Endothelial cell of umbilical vein (primary cell): ENCODE data around the gene DYNC1LI2. TPM values are rescaled to one million over a fixed set of nuclear protein-coding genes. Genes with fewer than 3 reads are reported as not detected.
"Not testable (repeated sequence)": the region's sequence is repeated elsewhere in the genome, so short reads cannot be mapped to it uniquely, and the experiment has no call there.

Source experiments
- BruUV-seq: library from RNA; stranded (reverse); fragments of 400-500 nt; replicated peaks from 2 replicates; lab custom pipeline; 2021; lab: Mats Ljungman, UMichigan
- CTCF ChIA-PET: fragments of 300-600, 350-600 bp; sonication (Branson Sonifier 250); formaldehyde crosslinking; loops from one replicate; lab custom pipeline; 2021; ENCODE audit warnings: antibody characterized with exemption, inconsistent platforms; lab: Charles Lee
- POLR2A ChIA-PET: fragments of 300-600, 350-600 bp; sonication (Branson Sonifier 250); formaldehyde crosslinking; loops from one replicate; lab custom pipeline; 2021; ENCODE audit warnings: antibody characterized with exemption, inconsistent platforms; lab: Charles Lee
- DNase-seq: peaks from one replicate; pipeline ENCODE4 v3.0.0-alpha.2; 2011; ENCODE audit warnings: low read depth, low spot score
- FAIRE-seq: peaks from 2 replicates; lab custom pipeline; 2011; peaks lifted over from hg19 to GRCh38; lab: Jason Lieb, UNC
- H2AFZ ChIP-seq: 2 replicates; pipeline ENCODE4 v1.6.0; 2012; ENCODE audit warnings: low read depth, low read length, control low read depth, inconsistent platforms
- H3K27ac ChIP-seq: 2 replicates; pipeline ENCODE4 v1.5.1; 2011; ENCODE audit warnings: low read depth, mild to moderate bottlenecking, control low read depth, low read length, moderate library complexity; ENCODE audit not compliant: insufficient read depth
- H3K27me3 ChIP-seq, 2 experiments: 2 replicates each; pipeline versions ENCODE4 v1.6.0 to v1.6.1; 2011; ENCODE audit warnings: low read length in 2 of 2, mixed read lengths in 1 of 2; ENCODE audit not compliant: control insufficient read depth in 2 of 2, insufficient read depth in 2 of 2
- H3K36me3 ChIP-seq, 2 experiments: 2 replicates in 1 of 2; 3 replicates in 1 of 2; pipeline ENCODE4 v1.5.1; 2011; ENCODE audit warnings: low read length in 2 of 2, mild to moderate bottlenecking in 1 of 2, moderate library complexity in 1 of 2; ENCODE audit not compliant: control insufficient read depth in 2 of 2, insufficient read depth in 2 of 2; ENCODE audit errors: extremely low read depth in 1 of 2
- H3K4me1 ChIP-seq: 3 replicates; pipeline ENCODE4 v1.5.1; 2011; ENCODE audit warnings: mild to moderate bottlenecking, low read length; ENCODE audit not compliant: control insufficient read depth, insufficient read depth; ENCODE audit errors: extremely low read depth
- H3K4me2 ChIP-seq: 2 replicates; pipeline ENCODE4 v1.6.1; 2011; ENCODE audit warnings: low read length, control low read depth, mixed read lengths; ENCODE audit not compliant: insufficient read depth
- H3K4me3 ChIP-seq, 3 experiments: fragments of 200-600 bp in 1 of 3; sonication (generic), shearing (Covaris generic) in 1 of 3; replicated peaks in 1 of 3; 2 replicates each; pipeline ENCODE4 v1.5.1; 2011 to 2016; ENCODE audit warnings: control low read depth in 3 of 3, low read length in 3 of 3, mild to moderate bottlenecking in 2 of 3, inconsistent platforms in 1 of 3, low read depth in 1 of 3, moderate library complexity in 1 of 3; ENCODE audit not compliant: insufficient read depth in 1 of 3
- H3K79me2 ChIP-seq: 2 replicates; pipeline ENCODE4 v1.6.0; 2012; ENCODE audit warnings: low read length, inconsistent platforms; ENCODE audit not compliant: control insufficient read depth, insufficient read depth
- H3K9ac ChIP-seq: replicated peaks from 2 replicates; pipeline ENCODE3; 2011; ENCODE audit warnings: low read length, control low read depth; ENCODE audit not compliant: insufficient read depth; ENCODE audit errors: extremely low read depth
- H3K9me1 ChIP-seq: replicated peaks from 3 replicates; pipeline ENCODE4 v1.6.0; 2011; ENCODE audit warnings: mild to moderate bottlenecking, low read length; ENCODE audit not compliant: control insufficient read depth, insufficient read depth; ENCODE audit errors: extremely low read depth
- H3K9me3 ChIP-seq: replicated peaks from 2 replicates; pipeline ENCODE4 v1.5.1; 2012; ENCODE audit warnings: low read length, inconsistent platforms; ENCODE audit not compliant: control insufficient read depth, insufficient read depth
- H4K20me1 ChIP-seq: replicated peaks from 2 replicates; pipeline ENCODE3; 2011; ENCODE audit warnings: mild to moderate bottlenecking, low read length; ENCODE audit not compliant: control insufficient read depth, insufficient read depth; ENCODE audit errors: extremely low read depth
- CTCF ChIP-seq, 2 donors: IDR thresholded peaks; 1 replicate in 1 of 2; 2 replicates in 1 of 2; pipeline ENCODE4 v1.5.1; 2011; ENCODE audit warnings: low read length in 2 of 2, mild to moderate bottlenecking in 2 of 2, moderate library complexity in 2 of 2, control low read depth in 1 of 2, inconsistent platforms in 1 of 2, low read depth in 1 of 2; ENCODE audit not compliant: insufficient read depth in 1 of 2; ENCODE audit errors: extremely low read depth in 1 of 2
- EZH2 ChIP-seq: IDR thresholded peaks from 2 replicates; pipeline ENCODE4 v1.6.1; 2012; ENCODE audit warnings: borderline replicate concordance, low read depth, mild to moderate bottlenecking, moderate library complexity, low read length, inconsistent platforms; ENCODE audit not compliant: severe bottlenecking
- FOS ChIP-seq: IDR thresholded peaks from 2 replicates; pipeline ENCODE4 v1.6.1; 2011; ENCODE audit warnings: mild to moderate bottlenecking, low read length, moderate library complexity, borderline replicate concordance; ENCODE audit not compliant: insufficient read depth
- GATA2 ChIP-seq: IDR thresholded peaks from 2 replicates; pipeline ENCODE4 v1.7.0; 2011; ENCODE audit warnings: low read depth, mild to moderate bottlenecking, moderate library complexity, mixed read lengths, low read length; ENCODE audit not compliant: insufficient read length, insufficient read depth
- JUN ChIP-seq: IDR thresholded peaks from 2 replicates; pipeline ENCODE4 v1.6.1; 2011; ENCODE audit warnings: borderline replicate concordance, low read depth; ENCODE audit not compliant: insufficient read length, insufficient read depth
- MAX ChIP-seq: IDR thresholded peaks from 2 replicates; pipeline ENCODE4 v1.6.1; 2011; ENCODE audit not compliant: insufficient read depth, insufficient read length
- POLR2A ChIP-seq: IDR thresholded peaks from 2 replicates; pipeline ENCODE4 v1.6.1; 2012; ENCODE audit warnings: low read depth, mild to moderate bottlenecking, control low read depth, low read length
- POLR2AphosphoS5 ChIP-seq: IDR thresholded peaks from 2 replicates; pipeline ENCODE4 v1.6.1; 2012; ENCODE audit warnings: low read depth, mild to moderate bottlenecking, control low read depth, low read length, moderate library complexity; ENCODE audit not compliant: insufficient read depth
- dilution Hi-C: fragments of 300-500 bp; cut with MboI; formaldehyde crosslinking; loops from one replicate; pipeline ENCODE4 v1.15.0; 2019; ENCODE audit warnings: low sequenced_read_pairs; ENCODE audit not compliant: extremely low pct_ligation_motif_present
- intact Hi-C: fragments of 100-400 bp; cut with micrococcal nuclease; formaldehyde crosslinking; loops from one replicate; pipeline ENCODE4 v1.10.0; 2022
- polyA plus RNA-seq, 4 experiments: library from polyadenylated mRNA; depleted of rRNA in 3 of 4; stranded (reverse) in 3 of 4; unstranded in 1 of 4; fragments of >200 nt; gene quantifications; 2 replicates each; pipeline versions ENCODE4 v1.2.1 to v1.2.3, GENCODE V29; 2011 to 2012; ENCODE audit warnings: missing spikeins in 1 of 4
- total RNA-seq: library from RNA; stranded (reverse); gene quantifications from 2 replicates; pipeline ENCODE4 v1.2.3, GENCODE V29; 2021

The DYNC1LI2 gene
- total and polyA plus RNA-seq, 2 donors (not counting 3 experiments of a cell fraction or from before 2014, with no cell fraction given) = 110 to 159 TPM

GRCh38 chr16:66687906-66688625, 63.3 kb downstream of the DYNC1LI2 start:
- no peaks in the 10 kb centered on the region for H3K9me1 ChIP-seq
- ChIA-PET CTCF (no interaction called here), POLR2A (no interaction called here)
- no peak overlapping the region for H2AFZ ChIP-seq
- intact Hi-C loops (no loop called here), dilution Hi-C loops (no loop called here)
- H3K27ac ChIP-seq = no peak overlapping the region
- no peak overlapping the region for H3K4me2 ChIP-seq
- H3K4me3 ChIP-seq = no peak overlapping the region
- no peaks in the 10 kb centered on the region for H4K20me1 ChIP-seq
- H3K9ac ChIP-seq = no peak overlapping the region
- no peaks in the 10 kb centered on the region for H3K36me3 ChIP-seq
- DNase-seq = no peak
- H3K27me3 ChIP-seq = no peaks in the 10 kb centered on the region
- FAIRE-seq = no peak
- BruUV-seq = no TSS peak
- TF ChIP-seq GATA2 = no peak
- TF ChIP-seq EZH2 = no peak
- TF ChIP-seq CTCF (IDR thresholded peaks at IDR 0.05; ENCODE audit: extremely low read depth in 1 of 2, insufficient read depth in 1 of 2, low read depth in 1 of 2, low read length in 2 of 2) = no peak
- no peak for TF ChIP-seq MAX
- no peak for TF ChIP-seq JUN
- no peak for TF ChIP-seq FOS
- no peak for TF ChIP-seq POLR2AphosphoS5
- TF ChIP-seq POLR2A = no peak
- H3K79me2 ChIP-seq = no peaks in the 10 kb centered on the region
- no peaks in the 10 kb centered on the region for H3K9me3 ChIP-seq
- H3K4me1 ChIP-seq = no peaks in the 10 kb centered on the region

GRCh38 chr16:66685501-66686115, 65.8 kb downstream of the DYNC1LI2 start:
- ChIA-PET CTCF (interaction anchor here (0.8 to 1.5 kb wide), 3 partner anchors 10 to 23 kb away, joined by 3 to 5 read pairs (median 4); no protein-coding TSS in a partner anchor), POLR2A (interaction anchor here (0.6 kb wide), 1 partner anchor 243 kb away, joined by 3 read pairs; no protein-coding TSS in a partner anchor)
- intact Hi-C loops, H3K4me2 ChIP-seq, H4K20me1 ChIP-seq, H3K4me1 ChIP-seq, H3K79me2 ChIP-seq, H3K27me3 ChIP-seq, H3K9me1 ChIP-seq, H3K9me3 ChIP-seq, H3K9ac ChIP-seq, H3K27ac ChIP-seq, H3K4me3 ChIP-seq, H3K36me3 ChIP-seq, DNase-seq, H2AFZ ChIP-seq, FAIRE-seq, dilution Hi-C loops, BruUV-seq: not testable (repeated sequence)
